Activated naive CD4-positive, alpha-beta T cell treated with anti-CD3 and anti-CD28 coated beads for 36 hours (primary cell): ENCODE data around the gene ADAMTS5. TPM values are rescaled to one million over a fixed set of nuclear protein-coding genes. Genes with fewer than 3 reads are reported as not detected.

Experiments
- CTCF ChIA-PET: fragments of 350-600 bp; sonication (Branson Sonifier 250); formaldehyde crosslinking; loops from one replicate; lab custom pipeline; 2021; ENCODE audit warnings: antibody characterized with exemption; lab: Charles Lee
- DNase-seq: peaks from one replicate; pipeline ENCODE4 v3.0.0-alpha.2; 2020
- H3K27ac Mint-ChIP-seq: one replicate; pipeline ENCODE4 v1.8.0; 2021; ENCODE audit warnings: mild to moderate bottlenecking, mixed read lengths
- H3K27me3 Mint-ChIP-seq: one replicate; pipeline ENCODE4 v1.8.0; 2021; ENCODE audit warnings: low read depth, mixed read lengths
- H3K36me3 Mint-ChIP-seq: one replicate; pipeline ENCODE4 v1.8.0; 2021; ENCODE audit warnings: low read depth, mixed read lengths
- H3K4me1 Mint-ChIP-seq: one replicate; pipeline ENCODE4 v1.8.0; 2021; ENCODE audit warnings: low read depth, mixed read lengths
- H3K4me3 Mint-ChIP-seq: one replicate; pipeline ENCODE4 v1.8.0; 2021; ENCODE audit warnings: mild to moderate bottlenecking, moderate library complexity, mixed read lengths
- H3K9me3 Mint-ChIP-seq: one replicate; pipeline ENCODE4 v1.8.0; 2021; ENCODE audit warnings: mixed read lengths
- intact Hi-C: fragments of 100-400 bp; cut with micrococcal nuclease; formaldehyde crosslinking; loops from one replicate; pipeline ENCODE4 v1.15.1; 2023
- total RNA-seq, 2 experiments: library from RNA; stranded (reverse); gene quantifications; one replicate each; pipeline ENCODE4 v1.2.3, GENCODE V29; 2021

The ADAMTS5 gene
- total RNA-seq, 2 experiments from 2014 or later = not detected

DNA sequence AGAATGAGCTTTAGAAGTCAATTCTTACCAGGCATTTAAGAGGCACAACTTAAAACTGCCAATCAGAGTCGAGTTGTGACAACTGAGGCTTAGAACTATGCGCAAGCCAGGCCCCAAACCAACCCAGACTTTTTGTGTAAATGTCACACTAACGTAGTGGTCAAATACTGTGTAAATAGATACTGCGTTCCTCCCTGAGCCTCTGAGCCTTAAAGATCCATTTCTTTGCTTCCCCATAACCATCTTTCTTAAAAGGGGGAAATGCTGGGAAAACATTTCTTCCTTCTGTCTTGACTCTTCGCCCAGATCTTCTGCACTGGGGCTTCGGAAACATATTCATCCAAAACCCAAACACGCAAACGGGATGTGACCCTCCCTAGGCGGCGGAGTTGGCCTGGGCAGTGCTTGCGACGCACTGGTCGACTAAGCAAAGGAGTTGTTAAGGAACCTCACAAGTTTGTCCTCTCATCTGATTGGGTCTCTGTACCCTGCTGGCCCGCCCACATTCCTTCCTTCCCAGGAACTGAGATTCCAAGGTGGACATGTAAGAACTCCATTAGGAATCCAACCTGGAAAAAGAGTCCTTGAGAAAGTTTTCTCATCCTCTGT lies 2.6 kb downstream of the ADAMTS5 start:
- intact Hi-C loops = loop anchor here (5.0 kb wide), 1 partner anchor 112 kb away; no protein-coding TSS in a partner anchor
- peaks cover 12% of the 10 kb centered on the region for H3K4me1 Mint-ChIP-seq
- no peak for DNase-seq
- CTCF ChIA-PET = no interaction called here
- no peaks in the 10 kb centered on the region for H3K36me3 Mint-ChIP-seq
- H3K4me3 Mint-ChIP-seq = no peak overlapping the region
- no peaks in the 10 kb centered on the region for H3K9me3 Mint-ChIP-seq
- no peak overlapping the region for H3K27ac Mint-ChIP-seq
- peaks cover 50% of the 10 kb centered on the region for H3K27me3 Mint-ChIP-seq

- peaks cover 43% of the 10 kb centered on the region for H3K27me3 Mint-ChIP-seq
- no peaks in the 10 kb centered on the region for H3K9me3 Mint-ChIP-seq
- no peak overlapping the region for H3K27ac Mint-ChIP-seq
These were observed 4.2 kb downstream of the ADAMTS5 start for GRCh38 chr21:26962621-26963181.

GRCh38 chr21:26961698-26962097 lies 5.2 kb downstream of the ADAMTS5 start:
- H3K9me3 Mint-ChIP-seq = no peaks in the 10 kb centered on the region
- peaks cover 34% of the 10 kb centered on the region for H3K27me3 Mint-ChIP-seq
- intact Hi-C loops = loop anchor here (5.0 kb wide), 1 partner anchor 109 kb away; no protein-coding TSS in a partner anchor
- H3K36me3 Mint-ChIP-seq = no peaks in the 10 kb centered on the region
- H3K4me3 Mint-ChIP-seq = no peak overlapping the region
- DNase-seq = peak; percentile 8
- H3K27ac Mint-ChIP-seq = no peak overlapping the region
- peaks cover 3% of the 10 kb centered on the region for H3K4me1 Mint-ChIP-seq
- CTCF ChIA-PET = no interaction called here

More at GRCh38 chr21:26962621-26963181, 4.2 kb downstream of the ADAMTS5 start:
- intact Hi-C loops = loop anchor here (5.0 kb wide), 1 partner anchor 110 kb away; no protein-coding TSS in a partner anchor
- H3K4me1 Mint-ChIP-seq = peaks cover 12% of the 10 kb centered on the region
- no peaks in the 10 kb centered on the region for H3K36me3 Mint-ChIP-seq
- no peak for DNase-seq
- no peak overlapping the region for H3K4me3 Mint-ChIP-seq
- CTCF ChIA-PET = interaction anchor here (0.6 kb wide), 1 partner anchor 107 kb away, joined by 3 read pairs; no protein-coding TSS in a partner anchor

- H3K27me3 Mint-ChIP-seq = peaks cover 11% of the 10 kb centered on the region
- no peaks in the 10 kb centered on the region for H3K4me1 Mint-ChIP-seq
- no peaks in the 10 kb centered on the region for H3K9me3 Mint-ChIP-seq
- H3K27ac Mint-ChIP-seq = no peak overlapping the region
- CTCF ChIA-PET = no interaction called here
- DNase-seq = no peak
- H3K36me3 Mint-ChIP-seq = no peaks in the 10 kb centered on the region
- intact Hi-C loops = no loop called here
- no peak overlapping the region for H3K4me3 Mint-ChIP-seq
These were observed 8.1 kb downstream of the ADAMTS5 start for GRCh38 chr21:26958788-26959187.

DNA sequence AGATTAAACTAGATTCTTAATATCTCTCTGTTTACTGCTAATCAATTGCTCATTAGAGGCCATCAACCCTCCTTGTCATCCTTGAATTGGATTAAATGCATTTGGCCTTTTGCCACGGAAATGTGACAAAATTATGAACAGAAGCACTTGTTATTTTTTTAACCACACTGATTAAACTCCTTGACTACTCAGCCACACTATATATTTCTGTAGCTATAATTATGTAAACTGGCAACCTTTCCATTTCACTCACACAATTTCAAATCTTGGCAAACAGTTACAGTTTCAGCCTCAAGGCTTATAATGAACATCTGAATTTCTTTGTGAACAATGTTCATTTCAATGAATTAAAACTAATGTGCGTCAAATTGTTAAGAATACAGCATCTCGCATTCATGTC lies 10.1 kb downstream of the ADAMTS5 start:
- H3K27ac Mint-ChIP-seq = no peak overlapping the region
- intact Hi-C loops = no loop called here
- no peak for DNase-seq
- H3K4me3 Mint-ChIP-seq = no peak overlapping the region
- no peaks in the 10 kb centered on the region for H3K9me3 Mint-ChIP-seq
- no peaks in the 10 kb centered on the region for H3K4me1 Mint-ChIP-seq
- H3K27me3 Mint-ChIP-seq = peaks cover 5% of the 10 kb centered on the region
- CTCF ChIA-PET = no interaction called here
- no peaks in the 10 kb centered on the region for H3K36me3 Mint-ChIP-seq

DNA sequence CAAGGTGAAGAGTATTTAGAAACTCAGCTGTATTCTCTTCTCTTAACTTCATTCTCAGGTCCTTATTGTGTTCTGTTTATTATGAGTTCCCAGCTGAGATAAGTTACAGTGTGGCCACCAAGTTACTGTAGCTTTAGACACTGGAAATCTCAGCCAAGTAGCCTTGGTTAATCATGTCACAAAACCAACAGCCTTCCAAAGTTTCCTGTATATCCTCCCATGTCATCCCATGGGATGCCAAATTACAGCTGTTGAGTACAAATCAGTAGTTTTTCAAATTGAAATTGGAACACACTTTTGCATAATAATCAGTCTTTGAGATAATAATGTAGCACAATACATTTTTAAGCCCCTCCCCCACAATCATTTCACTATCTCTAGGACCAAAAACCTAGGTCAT lies 10.7 kb downstream of the ADAMTS5 start:
- peaks cover 2% of the 10 kb centered on the region for H3K27me3 Mint-ChIP-seq
- no peaks in the 10 kb centered on the region for H3K9me3 Mint-ChIP-seq
- no peak overlapping the region for H3K4me3 Mint-ChIP-seq

DNA sequence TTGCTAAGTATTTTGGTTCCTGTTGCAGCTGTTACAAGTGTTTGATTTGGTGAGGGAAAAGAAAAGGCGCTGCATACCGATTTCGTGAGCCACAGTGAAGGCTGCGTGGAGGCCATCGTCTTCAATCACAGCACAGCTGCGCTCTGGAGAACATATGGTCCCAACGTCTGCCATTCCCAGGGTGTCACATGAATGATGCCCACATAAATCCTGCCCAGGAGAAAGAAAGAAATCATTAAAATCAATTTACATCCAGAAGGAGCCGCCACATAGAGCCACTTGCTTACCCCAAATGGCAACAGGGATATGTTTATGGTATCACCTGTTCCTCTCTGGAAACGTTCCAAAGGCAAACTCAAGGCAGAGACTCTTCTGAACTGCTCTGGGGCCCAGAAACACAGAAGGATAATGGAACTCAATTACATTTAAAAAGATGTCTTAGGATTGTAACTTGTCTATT lies 12.2 kb downstream of the ADAMTS5 start:
- H3K4me1 Mint-ChIP-seq = no peaks in the 10 kb centered on the region
- H3K9me3 Mint-ChIP-seq = no peaks in the 10 kb centered on the region
- no peak overlapping the region for H3K27ac Mint-ChIP-seq
- intact Hi-C loops = no loop called here
- H3K27me3 Mint-ChIP-seq = peaks cover 2% of the 10 kb centered on the region
- no peak for DNase-seq
- CTCF ChIA-PET = no interaction called here
- no peak overlapping the region for H3K4me3 Mint-ChIP-seq
- no peaks in the 10 kb centered on the region for H3K36me3 Mint-ChIP-seq

More for the DNA sequence above, 10.7 kb downstream of the ADAMTS5 start:
- no peaks in the 10 kb centered on the region for H3K36me3 Mint-ChIP-seq
- no peaks in the 10 kb centered on the region for H3K4me1 Mint-ChIP-seq
- no peak overlapping the region for H3K27ac Mint-ChIP-seq
- DNase-seq = no peak
- CTCF ChIA-PET = no interaction called here
- intact Hi-C loops = no loop called here

- intact Hi-C loops = no loop called here
- CTCF ChIA-PET = no interaction called here
- no peaks in the 10 kb centered on the region for H3K4me1 Mint-ChIP-seq
- no peak overlapping the region for H3K4me3 Mint-ChIP-seq
- H3K27me3 Mint-ChIP-seq = peaks cover 2% of the 10 kb centered on the region
- H3K27ac Mint-ChIP-seq = no peak overlapping the region
- H3K9me3 Mint-ChIP-seq = no peaks in the 10 kb centered on the region
- no peaks in the 10 kb centered on the region for H3K36me3 Mint-ChIP-seq
- DNase-seq = no peak
These were observed 14.4 kb downstream of the ADAMTS5 start for GRCh38 chr21:26952374-26953066.

DNA sequence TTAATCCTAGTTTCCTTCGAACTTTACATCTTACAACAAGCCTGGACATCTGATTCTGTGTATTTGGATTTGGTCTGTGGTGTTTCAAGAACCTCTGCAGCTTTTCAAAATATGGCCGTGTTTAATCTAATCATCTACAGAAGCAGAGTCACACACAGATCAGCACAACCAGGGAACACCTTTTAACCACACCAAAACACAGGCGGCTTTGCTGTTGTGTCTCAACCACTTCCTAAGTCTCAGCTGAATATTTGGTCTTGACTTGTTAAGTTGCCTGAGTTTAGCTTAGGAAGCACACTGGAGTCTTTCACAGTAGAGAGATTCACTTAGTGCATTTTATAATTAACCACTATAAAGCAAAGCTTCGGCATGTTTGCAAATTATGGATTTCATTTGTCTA lies 17.1 kb downstream of the ADAMTS5 start:
- DNase-seq = no peak
- peaks cover 8% of the 10 kb centered on the region for H3K27me3 Mint-ChIP-seq
- CTCF ChIA-PET = interaction anchor here (0.7 kb wide), 2 partner anchors 9 to 1315 kb away, joined by 3 to 4 read pairs; no protein-coding TSS in a partner anchor
- intact Hi-C loops = no loop called here
- no peaks in the 10 kb centered on the region for H3K36me3 Mint-ChIP-seq
- H3K4me3 Mint-ChIP-seq = no peak overlapping the region
- no peaks in the 10 kb centered on the region for H3K4me1 Mint-ChIP-seq
- no peaks in the 10 kb centered on the region for H3K9me3 Mint-ChIP-seq
- no peak overlapping the region for H3K27ac Mint-ChIP-seq

DNA sequence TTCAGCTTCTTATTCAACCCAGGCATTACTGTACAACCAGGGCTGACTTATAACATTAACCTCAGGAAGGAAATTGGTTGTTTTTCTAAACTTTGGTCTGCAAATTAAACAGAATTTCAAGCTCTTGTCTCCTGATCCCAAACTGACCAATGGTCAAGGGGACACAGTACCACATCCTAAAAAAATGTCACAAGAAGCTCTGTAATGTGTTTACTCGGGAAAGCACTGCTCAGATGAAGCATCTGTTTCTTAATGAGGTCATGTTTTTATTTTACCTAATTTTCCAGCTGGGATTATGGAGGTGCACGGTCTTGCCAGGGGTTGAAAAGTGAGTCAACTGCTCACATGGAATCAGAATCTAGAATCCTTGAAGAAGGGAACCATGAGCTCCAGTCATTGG lies 18.7 kb downstream of the ADAMTS5 start:
- Mint-ChIP-seq H3K4me3 (no peak overlapping the region), H3K9me3 (no peaks in the 10 kb centered on the region), H3K27me3 (peaks cover 5% of the 10 kb centered on the region), H3K36me3 (no peaks in the 10 kb centered on the region), H3K4me1 (no peaks in the 10 kb centered on the region), H3K27ac (no peak overlapping the region)
- intact Hi-C loops = no loop called here
- CTCF ChIA-PET = no interaction called here
- DNase-seq = no peak

GRCh38 chr21:26946744-26947446 lies 20.0 kb downstream of the ADAMTS5 start:
- no peak for DNase-seq
- no peaks in the 10 kb centered on the region for H3K9me3 Mint-ChIP-seq
- CTCF ChIA-PET = no interaction called here
- intact Hi-C loops = no loop called here
- H3K4me1 Mint-ChIP-seq = no peaks in the 10 kb centered on the region
- H3K36me3 Mint-ChIP-seq = no peaks in the 10 kb centered on the region
- no peak overlapping the region for H3K4me3 Mint-ChIP-seq
- H3K27me3 Mint-ChIP-seq = peaks cover 5% of the 10 kb centered on the region
- no peak overlapping the region for H3K27ac Mint-ChIP-seq

GRCh38 chr21:26945916-26946675 lies 20.8 kb downstream of the ADAMTS5 start:
- no peak overlapping the region for H3K4me3 Mint-ChIP-seq
- no peak for DNase-seq
- H3K36me3 Mint-ChIP-seq = no peaks in the 10 kb centered on the region
- no peak overlapping the region for H3K27ac Mint-ChIP-seq
- intact Hi-C loops = no loop called here
- peaks cover 5% of the 10 kb centered on the region for H3K27me3 Mint-ChIP-seq
- H3K4me1 Mint-ChIP-seq = no peaks in the 10 kb centered on the region
- CTCF ChIA-PET = no interaction called here
- H3K9me3 Mint-ChIP-seq = no peaks in the 10 kb centered on the region
